Fibroblast of lung (primary cell): ENCODE results near the gene CTSA. TPM values are rescaled to one million over a fixed set of nuclear protein-coding genes. Genes with fewer than 3 reads are reported as not detected.

Experiments used
- DNase-seq, 2 donors: peaks; one replicate each; pipeline versions ENCODE4 v3.0.0 to v3.0.0-alpha.2; 2010; ENCODE audit warnings: low read depth in 2 of 2
- H2AFZ ChIP-seq: 2 replicates; pipeline ENCODE4 v1.5.1; 2012; ENCODE audit warnings: low read length, control low read depth, inconsistent platforms
- H3K27ac ChIP-seq: 2 replicates; pipeline ENCODE4 v1.5.1; 2011; ENCODE audit warnings: low read length, control low read depth; ENCODE audit not compliant: insufficient read depth
- H3K27me3 ChIP-seq: 2 replicates; pipeline ENCODE4 v1.5.1; 2011; ENCODE audit warnings: mild to moderate bottlenecking, low read length; ENCODE audit not compliant: control insufficient read depth, insufficient read depth
- H3K36me3 ChIP-seq: 2 replicates; pipeline ENCODE4 v1.5.1; 2011; ENCODE audit warnings: low read length; ENCODE audit not compliant: control insufficient read depth, insufficient read depth
- H3K4me1 ChIP-seq: 2 replicates; pipeline ENCODE4 v1.5.1; 2011; ENCODE audit warnings: low read length; ENCODE audit not compliant: control insufficient read depth, insufficient read depth; ENCODE audit errors: extremely low read depth
- H3K4me2 ChIP-seq: 2 replicates; pipeline ENCODE4 v1.5.1; 2011; ENCODE audit warnings: low read length, control low read depth; ENCODE audit not compliant: insufficient read depth; ENCODE audit errors: extremely low read depth
- H3K4me3 ChIP-seq, 4 experiments: fragments of 200-600 bp in 1 of 4; sonication (generic) in 1 of 4; replicated peaks in 1 of 4; 2 replicates each; pipeline ENCODE4 v1.5.1; 2011 to 2016; ENCODE audit warnings: low read length in 4 of 4, low read depth in 3 of 4, mild to moderate bottlenecking in 3 of 4, control low read depth in 2 of 4, inconsistent platforms in 1 of 4, mixed read lengths in 1 of 4; ENCODE audit not compliant: insufficient read depth in 1 of 4; ENCODE audit errors: control extremely low read depth in 1 of 4
- H3K79me2 ChIP-seq: 2 replicates; pipeline ENCODE4 v1.5.1; 2012; ENCODE audit warnings: mild to moderate bottlenecking, low read length, inconsistent platforms; ENCODE audit not compliant: control insufficient read depth, insufficient read depth
- H3K9ac ChIP-seq: 2 replicates; pipeline ENCODE4 v1.5.1; 2011; ENCODE audit warnings: mild to moderate bottlenecking, low read length, control low read depth; ENCODE audit not compliant: insufficient read depth
- H3K9me3 ChIP-seq: 2 replicates; pipeline ENCODE4 v1.5.1; 2012; ENCODE audit warnings: low read depth, low read length; ENCODE audit not compliant: control insufficient read depth, insufficient read depth
- H4K20me1 ChIP-seq: 2 replicates; pipeline ENCODE4 v1.5.1; 2011; ENCODE audit warnings: low read length; ENCODE audit not compliant: control insufficient read depth, insufficient read depth; ENCODE audit errors: extremely low read depth
- CTCF ChIP-seq, 2 donors: IDR thresholded peaks in 1 of 2; conservative IDR thresholded peaks in 1 of 2; 1 replicate in 1 of 2; 2 replicates in 1 of 2; pipeline ENCODE4 v1.5.1; 2011 to 2012; ENCODE audit warnings: low read length in 2 of 2, control low read depth in 1 of 2, inconsistent platforms in 1 of 2, low read depth in 1 of 2, mild to moderate bottlenecking in 1 of 2
- EZH2 ChIP-seq: IDR thresholded peaks from 2 replicates; pipeline ENCODE4 v1.5.1; 2012; ENCODE audit warnings: low read length, control low read depth, mild to moderate bottlenecking; ENCODE audit errors: missing control alignments
- polyA plus RNA-seq, 2 donors: library from polyadenylated mRNA; depleted of rRNA in 1 of 2; stranded (reverse) in 1 of 2; unstranded in 1 of 2; fragments of >200 nt; gene quantifications; 2 replicates each; pipeline ENCODE4 v1.2.1, GENCODE V29; 2011 to 2012; ENCODE audit warnings: missing spikeins in 1 of 2
- total RNA-seq: library from RNA; depleted of rRNA; stranded (reverse); fragments of >200 nt; gene quantifications from 2 replicates; pipeline ENCODE4 v1.2.1, GENCODE V29; 2014

Gene CTSA
- total and polyA plus RNA-seq, 2 donors (not counting 1 experiment from before 2014, with no cell fraction given) = 116 to 364 TPM

- no peaks in the 10 kb centered on the region for H3K27me3 ChIP-seq
- H3K9me3 ChIP-seq = no peaks in the 10 kb centered on the region
- H3K79me2 ChIP-seq = peaks cover 8% of the 10 kb centered on the region
- no peak for TF ChIP-seq CTCF (conservative IDR thresholded peaks at IDR 0.05 in 1 of 2, IDR thresholded peaks at IDR 0.05 in 1 of 2; ENCODE audit: low read depth in 1 of 2, low read length in 2 of 2)
- peaks cover 6% of the 10 kb centered on the region for H3K36me3 ChIP-seq
- no peak overlapping the region for H3K4me3 ChIP-seq
- no peak for DNase-seq
- H3K27ac ChIP-seq = no peak overlapping the region
- H3K9ac ChIP-seq = no peak overlapping the region
- no peak overlapping the region for H3K4me2 ChIP-seq
- H4K20me1 ChIP-seq = no peaks in the 10 kb centered on the region
- H2AFZ ChIP-seq = no peak overlapping the region
- H3K4me1 ChIP-seq = no peaks in the 10 kb centered on the region
Measured at GRCh38 chr20:45850926-45851325, 40.2 kb upstream of the CTSA start.

GRCh38 chr20:45851501-45851900 is 39.6 kb upstream of the CTSA start:
- Histone ChIP-seq H3K27ac (no peak overlapping the region), H3K4me3 (no peak overlapping the region), H4K20me1 (no peaks in the 10 kb centered on the region), H3K9ac (no peak overlapping the region), H3K27me3 (no peaks in the 10 kb centered on the region), H3K36me3 (peaks cover 6% of the 10 kb centered on the region), H2AFZ (no peak overlapping the region), H3K79me2 (peaks cover 14% of the 10 kb centered on the region), H3K4me2 (no peak overlapping the region), H3K4me1 (peaks cover 2% of the 10 kb centered on the region), H3K9me3 (no peaks in the 10 kb centered on the region)
- TF ChIP-seq EZH2 = no peak
- TF ChIP-seq CTCF (conservative IDR thresholded peaks at IDR 0.05 in 1 of 2, IDR thresholded peaks at IDR 0.05 in 1 of 2; ENCODE audit: low read depth in 1 of 2, low read length in 2 of 2) = no peak
- no peak for DNase-seq

DNA sequence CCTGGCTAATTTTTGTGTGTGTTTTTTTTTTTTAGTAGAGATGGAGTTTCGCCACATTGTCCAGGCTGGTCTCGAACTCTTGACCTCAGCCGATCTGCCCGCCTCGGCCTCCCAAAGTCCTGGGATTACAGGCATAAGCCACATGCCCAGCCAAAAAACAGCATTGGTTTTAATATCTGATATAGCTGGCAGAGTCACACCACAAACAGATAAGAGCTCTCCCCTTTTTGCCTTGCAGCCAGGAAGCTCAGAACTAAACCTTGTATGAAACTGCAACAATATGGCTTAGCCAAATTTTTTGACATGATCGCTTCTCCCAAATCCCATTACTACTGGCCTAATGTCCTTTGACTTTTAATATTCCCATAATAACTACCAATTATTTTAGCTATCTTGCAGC is 38.8 kb upstream of the CTSA start:
- Histone ChIP-seq H3K79me2 (peaks cover 19% of the 10 kb centered on the region), H3K9me3 (no peaks in the 10 kb centered on the region), H3K27me3 (no peaks in the 10 kb centered on the region), H3K4me2 (no peak overlapping the region), H2AFZ (no peak overlapping the region), H3K9ac (no peak overlapping the region), H4K20me1 (no peaks in the 10 kb centered on the region), H3K36me3 (peaks cover 6% of the 10 kb centered on the region), H3K4me1 (peaks cover 2% of the 10 kb centered on the region), H3K27ac (no peak overlapping the region), H3K4me3 (no peak overlapping the region)
- DNase-seq = no peak
- TF ChIP-seq EZH2 (no peak), CTCF (conservative IDR thresholded peaks at IDR 0.05 in 1 of 2, IDR thresholded peaks at IDR 0.05 in 1 of 2; ENCODE audit: low read depth in 1 of 2, low read length in 2 of 2) (no peak)
